Measurements from ENCODE around the gene TBXAS1. TPM values are rescaled to one million over a fixed set of nuclear protein-coding genes. Genes with fewer than 3 reads are reported as not detected.

The TBXAS1 gene
- total and polyA plus RNA-seq, 2 experiments from 2014 or later = 1.3 TPM; not detected in 1

DNA sequence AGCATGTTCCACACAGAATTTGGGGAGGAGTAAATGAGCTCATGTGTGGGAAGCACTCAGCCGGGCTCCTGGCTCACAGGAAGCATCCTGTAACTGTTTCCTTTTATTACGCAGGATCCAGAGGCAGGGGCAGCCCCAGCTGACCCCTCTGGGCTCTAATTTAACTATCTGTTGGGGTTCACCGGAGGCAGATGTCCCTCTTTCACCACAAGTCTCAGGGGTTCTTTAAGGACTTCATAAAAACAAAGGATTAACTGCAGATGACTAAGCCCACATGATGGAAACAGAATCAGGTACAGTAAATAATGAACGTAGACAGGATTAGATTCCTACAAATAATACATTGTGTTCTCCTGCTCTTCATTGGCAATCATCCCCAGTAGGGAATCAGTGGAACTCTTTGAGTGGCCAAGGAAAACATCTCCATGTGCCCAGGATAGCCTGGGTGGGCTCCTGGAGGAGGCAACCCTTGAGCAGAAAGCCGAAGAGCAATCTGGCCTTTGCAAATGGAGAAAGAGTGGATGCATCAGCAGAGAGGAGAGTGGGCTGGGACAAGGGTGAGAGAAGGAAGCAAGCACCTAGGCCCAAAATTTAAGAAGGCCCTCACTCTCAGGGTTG is 24.6 kb downstream of the TBXAS1 start:
- H3F3A ChIP-seq (replicated peaks; ENCODE audit: low read depth) = no peaks in the 10 kb centered on the region
- Mint-ChIP-seq H3K4me1 (peaks cover 8% of the 10 kb centered on the region), H3K4me3 (no peak overlapping the region), H3K27me3 (ENCODE audit: insufficient read depth, low read depth, poor library complexity) (no peaks in the 10 kb centered on the region), H3K36me3 (ENCODE audit: low read depth) (no peaks in the 10 kb centered on the region), H3K27ac (no peak overlapping the region), H3K9me3 (peaks cover 3% of the 10 kb centered on the region; the same call in 1 of the 3 replicates)
- no peaks in the 10 kb centered on the region for H3K27me3 ChIP-seq (ENCODE audit: insufficient read depth)
- H4K20me1 ChIP-seq (replicated peaks; ENCODE audit: insufficient read depth) = no peaks in the 10 kb centered on the region
- H3K4me1 ChIP-seq (ENCODE audit: insufficient read depth) = no peaks in the 10 kb centered on the region; the same call in 1 of the 2 replicates
- TF ChIP-seq ETS1 (IDR thresholded peaks at IDR 0.05) = no peak
- no peaks in the 10 kb centered on the region for H3K79me2 ChIP-seq (replicated peaks; ENCODE audit: insufficient read depth)
- no peak overlapping the region for H3K4me3 ChIP-seq
- H3K9me2 ChIP-seq (ENCODE audit: insufficient read depth) = no peaks in the 10 kb centered on the region
- no peak overlapping the region for H2AFZ ChIP-seq
- no peak for DNase-seq (ENCODE audit: low spot score)
- no peaks in the 10 kb centered on the region for H3K36me3 ChIP-seq (ENCODE audit: insufficient read depth)
- H3K4me2 ChIP-seq = no peak overlapping the region
- no peak for ATAC-seq
- no peak overlapping the region for H3K27ac ChIP-seq (ENCODE audit: low read depth)

- H3K4me1 ChIP-seq (ENCODE audit: insufficient read depth) = no peaks in the 10 kb centered on the region; the same call in 1 of the 2 replicates
- H3K27me3 ChIP-seq (ENCODE audit: insufficient read depth) = no peaks in the 10 kb centered on the region
- no peaks in the 10 kb centered on the region for H3K36me3 Mint-ChIP-seq (ENCODE audit: low read depth)
- no peaks in the 10 kb centered on the region for H3K27me3 Mint-ChIP-seq (ENCODE audit: insufficient read depth, low read depth, poor library complexity)
- no peaks in the 10 kb centered on the region for H3F3A ChIP-seq (replicated peaks; ENCODE audit: low read depth)
- no peaks in the 10 kb centered on the region for H3K36me3 ChIP-seq (ENCODE audit: insufficient read depth)
- ATAC-seq = no peak
- peaks cover 8% of the 10 kb centered on the region for H3K4me1 Mint-ChIP-seq
- no peaks in the 10 kb centered on the region for H3K9me3 Mint-ChIP-seq
- no peaks in the 10 kb centered on the region for H3K9me2 ChIP-seq (ENCODE audit: insufficient read depth)
- no peaks in the 10 kb centered on the region for H4K20me1 ChIP-seq (replicated peaks; ENCODE audit: insufficient read depth)
- H3K4me2 ChIP-seq = no peak overlapping the region
- no peaks in the 10 kb centered on the region for H3K79me2 ChIP-seq (replicated peaks; ENCODE audit: insufficient read depth)
- no peak overlapping the region for H3K27ac Mint-ChIP-seq
- H2AFZ ChIP-seq = no peak overlapping the region
- H3K4me3 Mint-ChIP-seq = no peak overlapping the region
- H3K27ac ChIP-seq (ENCODE audit: low read depth) = no peak overlapping the region
- DNase-seq (ENCODE audit: low spot score) = no peak
- H3K4me3 ChIP-seq = no peak overlapping the region
- TF ChIP-seq, protein P1, sequence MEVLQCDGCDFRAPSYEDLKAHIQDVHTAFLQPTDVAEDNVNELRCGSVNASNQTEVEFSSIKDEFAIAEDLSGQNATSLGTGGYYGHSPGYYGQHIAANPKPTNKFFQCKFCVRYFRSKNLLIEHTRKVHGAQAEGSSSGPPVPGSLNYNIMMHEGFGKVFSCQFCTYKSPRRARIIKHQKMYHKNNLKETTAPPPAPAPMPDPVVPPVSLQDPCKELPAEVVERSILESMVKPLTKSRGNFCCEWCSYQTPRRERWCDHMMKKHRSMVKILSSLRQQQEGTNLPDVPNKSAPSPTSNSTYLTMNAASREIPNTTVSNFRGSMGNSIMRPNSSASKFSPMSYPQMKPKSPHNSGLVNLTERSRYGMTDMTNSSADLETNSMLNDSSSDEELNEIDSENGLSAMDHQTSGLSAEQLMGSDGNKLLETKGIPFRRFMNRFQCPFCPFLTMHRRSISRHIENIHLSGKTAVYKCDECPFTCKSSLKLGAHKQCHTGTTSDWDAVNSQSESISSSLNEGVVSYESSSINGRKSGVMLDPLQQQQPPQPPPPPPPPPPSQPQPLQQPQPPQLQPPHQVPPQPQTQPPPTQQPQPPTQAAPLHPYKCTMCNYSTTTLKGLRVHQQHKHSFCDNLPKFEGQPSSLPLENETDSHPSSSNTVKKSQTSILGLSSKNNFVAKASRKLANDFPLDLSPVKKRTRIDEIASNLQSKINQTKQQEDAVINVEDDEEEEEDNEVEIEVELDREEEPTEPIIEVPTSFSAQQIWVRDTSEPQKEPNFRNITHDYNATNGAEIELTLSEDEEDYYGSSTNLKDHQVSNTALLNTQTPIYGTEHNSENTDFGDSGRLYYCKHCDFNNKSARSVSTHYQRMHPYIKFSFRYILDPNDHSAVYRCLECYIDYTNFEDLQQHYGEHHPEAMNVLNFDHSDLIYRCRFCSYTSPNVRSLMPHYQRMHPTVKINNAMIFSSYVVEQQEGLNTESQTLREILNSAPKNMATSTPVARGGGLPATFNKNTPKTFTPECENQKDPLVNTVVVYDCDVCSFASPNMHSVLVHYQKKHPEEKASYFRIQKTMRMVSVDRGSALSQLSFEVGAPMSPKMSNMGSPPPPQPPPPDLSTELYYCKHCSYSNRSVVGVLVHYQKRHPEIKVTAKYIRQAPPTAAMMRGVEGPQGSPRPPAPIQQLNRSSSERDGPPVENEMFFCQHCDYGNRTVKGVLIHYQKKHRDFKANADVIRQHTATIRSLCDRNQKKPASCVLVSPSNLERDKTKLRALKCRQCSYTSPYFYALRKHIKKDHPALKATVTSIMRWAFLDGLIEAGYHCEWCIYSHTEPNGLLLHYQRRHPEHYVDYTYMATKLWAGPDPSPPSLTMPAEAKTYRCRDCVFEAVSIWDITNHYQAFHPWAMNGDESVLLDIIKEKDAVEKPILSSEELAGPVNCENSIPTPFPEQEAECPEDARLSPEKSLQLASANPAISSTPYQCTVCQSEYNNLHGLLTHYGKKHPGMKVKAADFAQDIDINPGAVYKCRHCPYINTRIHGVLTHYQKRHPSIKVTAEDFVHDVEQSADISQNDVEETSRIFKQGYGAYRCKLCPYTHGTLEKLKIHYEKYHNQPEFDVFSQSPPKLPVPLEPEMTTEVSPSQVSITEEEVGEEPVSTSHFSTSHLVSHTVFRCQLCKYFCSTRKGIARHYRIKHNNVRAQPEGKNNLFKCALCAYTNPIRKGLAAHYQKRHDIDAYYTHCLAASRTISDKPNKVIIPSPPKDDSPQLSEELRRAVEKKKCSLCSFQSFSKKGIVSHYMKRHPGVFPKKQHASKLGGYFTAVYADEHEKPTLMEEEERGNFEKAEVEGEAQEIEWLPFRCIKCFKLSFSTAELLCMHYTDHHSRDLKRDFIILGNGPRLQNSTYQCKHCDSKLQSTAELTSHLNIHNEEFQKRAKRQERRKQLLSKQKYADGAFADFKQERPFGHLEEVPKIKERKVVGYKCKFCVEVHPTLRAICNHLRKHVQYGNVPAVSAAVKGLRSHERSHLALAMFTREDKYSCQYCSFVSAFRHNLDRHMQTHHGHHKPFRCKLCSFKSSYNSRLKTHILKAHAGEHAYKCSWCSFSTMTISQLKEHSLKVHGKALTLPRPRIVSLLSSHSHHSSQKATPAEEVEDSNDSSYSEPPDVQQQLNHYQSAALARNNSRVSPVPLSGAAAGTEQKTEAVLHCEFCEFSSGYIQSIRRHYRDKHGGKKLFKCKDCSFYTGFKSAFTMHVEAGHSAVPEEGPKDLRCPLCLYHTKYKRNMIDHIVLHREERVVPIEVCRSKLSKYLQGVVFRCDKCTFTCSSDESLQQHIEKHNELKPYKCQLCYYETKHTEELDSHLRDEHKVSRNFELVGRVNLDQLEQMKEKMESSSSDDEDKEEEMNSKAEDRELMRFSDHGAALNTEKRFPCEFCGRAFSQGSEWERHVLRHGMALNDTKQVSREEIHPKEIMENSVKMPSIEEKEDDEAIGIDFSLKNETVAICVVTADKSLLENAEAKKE (CRISPR knock-in tag; IDR thresholded peaks at IDR 0.05) = no peak
- TF ChIP-seq POLR2AphosphoS5 (IDR thresholded peaks at IDR 0.05; ENCODE audit: low read depth) = no peak
- no peak for TF ChIP-seq ZNF331 (CRISPR knock-in tag; IDR thresholded peaks at IDR 0.05; ENCODE audit: low read depth)
- no peak for TF ChIP-seq ETS1 (IDR thresholded peaks at IDR 0.05)
- no peak for TF ChIP-seq EZH2phosphoT487 (IDR thresholded peaks at IDR 0.05; ENCODE audit: unreplicated experiment)
- TF ChIP-seq, protein P2, sequence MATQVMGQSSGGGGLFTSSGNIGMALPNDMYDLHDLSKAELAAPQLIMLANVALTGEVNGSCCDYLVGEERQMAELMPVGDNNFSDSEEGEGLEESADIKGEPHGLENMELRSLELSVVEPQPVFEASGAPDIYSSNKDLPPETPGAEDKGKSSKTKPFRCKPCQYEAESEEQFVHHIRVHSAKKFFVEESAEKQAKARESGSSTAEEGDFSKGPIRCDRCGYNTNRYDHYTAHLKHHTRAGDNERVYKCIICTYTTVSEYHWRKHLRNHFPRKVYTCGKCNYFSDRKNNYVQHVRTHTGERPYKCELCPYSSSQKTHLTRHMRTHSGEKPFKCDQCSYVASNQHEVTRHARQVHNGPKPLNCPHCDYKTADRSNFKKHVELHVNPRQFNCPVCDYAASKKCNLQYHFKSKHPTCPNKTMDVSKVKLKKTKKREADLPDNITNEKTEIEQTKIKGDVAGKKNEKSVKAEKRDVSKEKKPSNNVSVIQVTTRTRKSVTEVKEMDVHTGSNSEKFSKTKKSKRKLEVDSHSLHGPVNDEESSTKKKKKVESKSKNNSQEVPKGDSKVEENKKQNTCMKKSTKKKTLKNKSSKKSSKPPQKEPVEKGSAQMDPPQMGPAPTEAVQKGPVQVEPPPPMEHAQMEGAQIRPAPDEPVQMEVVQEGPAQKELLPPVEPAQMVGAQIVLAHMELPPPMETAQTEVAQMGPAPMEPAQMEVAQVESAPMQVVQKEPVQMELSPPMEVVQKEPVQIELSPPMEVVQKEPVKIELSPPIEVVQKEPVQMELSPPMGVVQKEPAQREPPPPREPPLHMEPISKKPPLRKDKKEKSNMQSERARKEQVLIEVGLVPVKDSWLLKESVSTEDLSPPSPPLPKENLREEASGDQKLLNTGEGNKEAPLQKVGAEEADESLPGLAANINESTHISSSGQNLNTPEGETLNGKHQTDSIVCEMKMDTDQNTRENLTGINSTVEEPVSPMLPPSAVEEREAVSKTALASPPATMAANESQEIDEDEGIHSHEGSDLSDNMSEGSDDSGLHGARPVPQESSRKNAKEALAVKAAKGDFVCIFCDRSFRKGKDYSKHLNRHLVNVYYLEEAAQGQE (IDR thresholded peaks at IDR 0.05; ENCODE audit: unreplicated experiment) = no peak
- TF ChIP-seq CREB1 (CRISPR knock-in tag; IDR thresholded peaks at IDR 0.05; ENCODE audit: low read depth) = no peak
- TF ChIP-seq JUNB (IDR thresholded peaks at IDR 0.05; ENCODE audit: unreplicated experiment) = no peak
- TF ChIP-seq NANOG (IDR thresholded peaks at IDR 0.05; ENCODE audit: borderline replicate concordance) = no peak
- TF ChIP-seq ZNF114 (CRISPR knock-in tag; IDR thresholded peaks at IDR 0.05) = no peak
Measured at GRCh38 chr7:139854124-139854511, 25.1 kb downstream of the TBXAS1 start.
